Stimulated activated CD4-positive, alpha-beta T cell treated with anti-CD3 and anti-CD28 coated beads, Interleukin-2, amount 100 ng/mL, for 24 hours (primary cell): ENCODE measurements around the gene TMEM178A.

ENCODE experiments used
- DNase-seq, 2 donors: peaks; one replicate each; pipeline ENCODE4 v3.0.0-alpha.2; 2020

Gene TMEM178A

GRCh38 chr2:39682066-39682692 lies 16.5 kb downstream of the TMEM178A start:
- no peak for DNase-seq

- no peak for DNase-seq
These were observed 17.4 kb downstream of the TMEM178A start for GRCh38 chr2:39683022-39683699.

- no peak for DNase-seq
These were observed 18.7 kb downstream of the TMEM178A start for GRCh38 chr2:39684464-39684863.

- DNase-seq: no peak
These were observed 19.4 kb downstream of the TMEM178A start for GRCh38 chr2:39685126-39685525.

- DNase-seq: no peak
These were observed 20.7 kb downstream of the TMEM178A start for GRCh38 chr2:39686456-39686855.

- DNase-seq: no peak
These were observed 22.5 kb downstream of the TMEM178A start for GRCh38 chr2:39688181-39688580.

GRCh38 chr2:39689272-39689841 lies 23.6 kb downstream of the TMEM178A start:
- no peak for DNase-seq

- no peak for DNase-seq
These were observed 24.2 kb downstream of the TMEM178A start for GRCh38 chr2:39689876-39690275.

GRCh38 chr2:39693245-39693644 lies 27.5 kb downstream of the TMEM178A start:
- no peak for DNase-seq

GRCh38 chr2:39696101-39696553 lies 30.4 kb downstream of the TMEM178A start:
- DNase-seq: no peak

GRCh38 chr2:39696838-39697237 lies 31.1 kb downstream of the TMEM178A start:
- no peak for DNase-seq

GRCh38 chr2:39697454-39697853 lies 31.7 kb downstream of the TMEM178A start:
- DNase-seq: no peak

GRCh38 chr2:39701137-39701536 lies 35.4 kb downstream of the TMEM178A start:
- DNase-seq: no peak

GRCh38 chr2:39703181-39703872 lies 37.6 kb downstream of the TMEM178A start:
- DNase-seq: no peak

GRCh38 chr2:39704540-39704939 lies 38.8 kb downstream of the TMEM178A start:
- DNase-seq: no peak

GRCh38 chr2:39705638-39706037 lies 39.9 kb downstream of the TMEM178A start:
- DNase-seq: no peak

GRCh38 chr2:39706312-39706711 lies 40.6 kb downstream of the TMEM178A start:
- no peak for DNase-seq

GRCh38 chr2:39706945-39707344 lies 41.2 kb downstream of the TMEM178A start:
- no peak for DNase-seq

GRCh38 chr2:39708003-39708402 lies 42.3 kb downstream of the TMEM178A start:
- no peak for DNase-seq

- DNase-seq: no peak
These were observed 45.1 kb downstream of the TMEM178A start for GRCh38 chr2:39710807-39711206.

GRCh38 chr2:39712953-39713352 lies 47.2 kb downstream of the TMEM178A start:
- no peak for DNase-seq

- DNase-seq: no peak
These were observed 49.4 kb downstream of the TMEM178A start for GRCh38 chr2:39715095-39715494.

- DNase-seq: no peak
These were observed 50.1 kb downstream of the TMEM178A start for GRCh38 chr2:39715822-39716221.

- DNase-seq: no peak
These were observed 51.4 kb downstream of the TMEM178A start for GRCh38 chr2:39717067-39717466.
